PC-3 (cell line): Measurements from ENCODE around the gene FILIP1L.

ENCODE experiments used
- EZH2 ChIP-seq: fragments of 300-600 bp; sonication (generic); IDR thresholded peaks from one replicate; pipeline ENCODE4 v1.6.1; 2017; ENCODE audit warnings: antibody characterized with exemption, mild to moderate bottlenecking, low read length; ENCODE audit not compliant: unreplicated experiment
- TF ChIP-seq, protein P1 (sequence below): fragments of 300-600 bp; sonication (generic); conservative IDR thresholded peaks from 2 replicates; pipeline ENCODE4 v1.5.1; 2017; ENCODE audit warnings: antibody characterized with exemption, low read depth, mild to moderate bottlenecking, low read length

DNA sequence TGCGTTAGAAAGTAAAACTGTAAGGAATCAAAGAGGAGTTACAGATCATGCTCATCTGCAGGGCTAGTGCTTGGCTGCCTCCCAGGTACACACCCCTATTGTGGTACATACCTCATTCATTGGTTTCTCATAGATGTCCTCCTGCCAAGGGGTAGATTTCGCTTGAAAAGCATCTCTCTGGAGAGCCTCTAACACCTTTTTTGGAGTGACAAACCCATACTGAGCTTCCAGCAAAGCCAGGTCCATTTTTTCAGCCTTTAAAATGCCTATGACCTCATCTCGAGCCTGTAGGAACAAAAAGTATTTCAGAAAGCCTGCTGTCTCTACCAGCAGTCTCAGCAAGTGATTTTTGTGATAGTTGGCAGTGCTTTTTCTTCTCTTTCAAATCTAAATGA is 184.6 kb downstream of the FILIP1L start:
- TF ChIP-seq, protein P1, sequence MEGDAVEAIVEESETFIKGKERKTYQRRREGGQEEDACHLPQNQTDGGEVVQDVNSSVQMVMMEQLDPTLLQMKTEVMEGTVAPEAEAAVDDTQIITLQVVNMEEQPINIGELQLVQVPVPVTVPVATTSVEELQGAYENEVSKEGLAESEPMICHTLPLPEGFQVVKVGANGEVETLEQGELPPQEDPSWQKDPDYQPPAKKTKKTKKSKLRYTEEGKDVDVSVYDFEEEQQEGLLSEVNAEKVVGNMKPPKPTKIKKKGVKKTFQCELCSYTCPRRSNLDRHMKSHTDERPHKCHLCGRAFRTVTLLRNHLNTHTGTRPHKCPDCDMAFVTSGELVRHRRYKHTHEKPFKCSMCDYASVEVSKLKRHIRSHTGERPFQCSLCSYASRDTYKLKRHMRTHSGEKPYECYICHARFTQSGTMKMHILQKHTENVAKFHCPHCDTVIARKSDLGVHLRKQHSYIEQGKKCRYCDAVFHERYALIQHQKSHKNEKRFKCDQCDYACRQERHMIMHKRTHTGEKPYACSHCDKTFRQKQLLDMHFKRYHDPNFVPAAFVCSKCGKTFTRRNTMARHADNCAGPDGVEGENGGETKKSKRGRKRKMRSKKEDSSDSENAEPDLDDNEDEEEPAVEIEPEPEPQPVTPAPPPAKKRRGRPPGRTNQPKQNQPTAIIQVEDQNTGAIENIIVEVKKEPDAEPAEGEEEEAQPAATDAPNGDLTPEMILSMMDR: no peak
- no peak for TF ChIP-seq EZH2
